Bone marrow (tissue), 2 donors: ENCODE data around the gene ZNF865.

ENCODE experiments used
- DNase-seq, 2 donors: peaks; one replicate each; lab custom pipeline; 2025; lab: John Stamatoyannopoulos, UW

The ZNF865 gene

DNA sequence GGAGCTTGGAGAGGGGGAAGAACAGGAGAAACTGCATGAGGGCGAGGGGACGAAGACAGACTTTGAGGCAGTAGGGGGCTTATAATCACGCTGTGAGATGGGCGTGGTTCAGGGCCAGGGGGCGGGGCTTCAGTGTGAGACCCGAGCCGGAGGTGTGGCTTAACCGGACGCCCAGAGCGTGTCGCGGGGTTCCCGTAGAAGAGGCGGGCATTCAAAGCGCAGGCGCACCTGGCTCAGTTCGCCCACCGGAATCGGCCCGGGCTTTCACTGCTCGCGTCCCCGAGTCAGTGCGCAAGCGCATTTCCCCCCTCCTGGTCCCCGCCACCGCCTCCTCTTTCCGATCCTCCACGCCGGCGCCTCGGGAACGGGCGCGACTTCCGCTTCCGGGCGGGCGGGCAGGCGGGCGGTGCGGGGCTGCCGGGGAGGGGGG is 225 bp upstream of the ZNF865 start:
- DNase-seq, result peak; percentile 85 to 89

DNA sequence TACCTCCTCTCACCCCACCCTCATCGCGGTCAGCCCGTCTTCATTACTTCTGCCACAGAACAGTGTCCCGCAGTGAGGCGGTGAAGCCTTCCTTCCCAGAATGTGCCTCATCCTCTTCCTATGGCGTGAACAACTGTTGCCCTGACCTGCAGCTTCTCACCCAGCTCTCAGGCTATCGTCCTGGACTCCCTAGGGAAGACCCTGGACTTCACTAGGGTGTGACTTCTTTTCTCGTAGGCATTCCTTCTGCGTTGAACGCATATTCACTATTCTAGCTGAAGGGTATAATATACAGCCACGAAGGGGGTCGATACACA is 982 bp downstream of the ZNF865 start:
- no peak for DNase-seq

GRCh38 chr19:55606817-55607216 is 1.4 kb downstream of the ZNF865 start:
- no peak for DNase-seq

DNA sequence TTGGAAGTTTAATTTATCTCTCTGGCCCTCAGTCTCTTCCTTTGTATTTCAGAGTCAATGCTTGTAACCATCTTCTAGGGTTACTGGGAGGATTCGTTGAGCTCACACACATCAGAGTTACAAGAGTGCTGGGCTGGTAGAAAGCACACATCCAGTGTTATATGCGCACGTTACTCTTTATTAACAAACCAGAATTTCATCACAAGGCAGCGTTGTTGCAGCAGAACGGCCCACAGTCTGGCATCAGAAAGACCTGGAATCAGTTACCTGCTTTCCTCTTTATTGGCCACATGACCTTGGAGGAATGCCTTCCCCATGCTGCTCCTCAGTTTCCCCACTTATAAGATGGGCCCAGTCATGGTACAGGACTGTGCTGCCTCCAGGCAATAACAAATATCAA is 3.9 kb downstream of the ZNF865 start:
- no peak for DNase-seq

DNA sequence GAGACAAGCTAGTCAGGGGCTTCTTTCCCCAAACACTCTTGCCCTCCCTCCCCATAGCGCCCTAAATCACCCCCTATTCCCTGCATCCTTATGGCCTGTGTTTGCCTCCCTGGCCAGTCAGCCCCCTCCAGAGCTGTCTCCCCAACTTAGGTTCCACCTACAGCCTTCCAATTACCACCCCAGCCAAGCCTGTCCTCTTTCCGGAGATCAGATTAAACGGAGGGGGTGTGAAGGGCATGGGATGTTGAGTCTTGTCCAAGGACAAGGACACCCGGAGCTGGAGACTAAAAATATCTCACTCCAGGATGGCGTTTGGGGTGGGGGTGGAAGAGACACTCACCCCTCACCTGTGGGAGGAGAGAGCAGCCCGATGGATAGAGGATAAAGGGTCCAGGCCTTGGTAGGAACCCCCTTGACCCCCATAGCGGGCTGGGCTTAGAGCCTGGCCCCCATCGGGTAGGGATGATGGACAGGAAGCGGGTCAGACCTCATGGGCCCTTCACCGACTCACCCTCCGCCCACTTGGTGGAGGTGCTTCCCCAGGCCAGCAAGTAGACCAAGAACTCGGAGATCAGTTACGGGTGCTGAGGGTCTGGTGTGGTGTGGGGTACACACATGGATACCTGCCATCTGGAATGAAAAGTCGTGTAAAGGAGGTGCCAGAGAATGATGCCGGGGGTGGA is 6.0 kb downstream of the ZNF865 start:
- no peak for DNase-seq

DNA sequence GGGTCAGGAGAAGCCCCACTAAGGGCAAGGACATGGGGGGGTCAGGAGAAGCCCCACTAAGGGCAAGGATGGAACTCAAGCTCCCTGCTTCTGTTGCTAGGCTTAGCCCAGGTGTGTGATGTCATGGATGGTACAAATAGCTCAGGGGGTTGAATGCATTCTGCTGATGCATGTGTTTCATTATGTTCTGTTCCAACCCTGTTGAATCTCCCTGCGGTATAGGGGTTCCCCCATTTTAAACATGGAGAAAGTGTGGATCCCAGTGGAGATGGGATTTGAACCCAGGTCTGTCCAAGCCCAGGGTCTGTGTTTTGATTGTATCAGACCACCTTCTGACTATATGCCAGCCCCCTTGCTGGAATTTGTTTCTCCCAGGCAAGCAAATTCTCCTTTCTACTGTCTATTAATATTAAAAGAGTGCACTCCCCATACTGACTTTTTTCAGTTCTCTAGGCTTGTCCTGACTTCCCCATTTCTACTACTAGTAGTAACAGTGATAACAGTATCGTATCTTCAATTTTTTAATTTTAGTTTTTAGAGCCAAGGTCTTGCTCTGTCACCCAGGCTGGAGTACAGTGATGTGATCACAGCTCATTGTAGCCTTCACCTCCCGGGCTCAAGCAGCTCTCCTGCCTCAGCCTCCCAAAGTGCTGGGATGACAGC is 6.7 kb downstream of the ZNF865 start:
- no peak for DNase-seq

GRCh38 chr19:55613396-55613795 is 7.9 kb downstream of the ZNF865 start:
- no peak for DNase-seq

DNA sequence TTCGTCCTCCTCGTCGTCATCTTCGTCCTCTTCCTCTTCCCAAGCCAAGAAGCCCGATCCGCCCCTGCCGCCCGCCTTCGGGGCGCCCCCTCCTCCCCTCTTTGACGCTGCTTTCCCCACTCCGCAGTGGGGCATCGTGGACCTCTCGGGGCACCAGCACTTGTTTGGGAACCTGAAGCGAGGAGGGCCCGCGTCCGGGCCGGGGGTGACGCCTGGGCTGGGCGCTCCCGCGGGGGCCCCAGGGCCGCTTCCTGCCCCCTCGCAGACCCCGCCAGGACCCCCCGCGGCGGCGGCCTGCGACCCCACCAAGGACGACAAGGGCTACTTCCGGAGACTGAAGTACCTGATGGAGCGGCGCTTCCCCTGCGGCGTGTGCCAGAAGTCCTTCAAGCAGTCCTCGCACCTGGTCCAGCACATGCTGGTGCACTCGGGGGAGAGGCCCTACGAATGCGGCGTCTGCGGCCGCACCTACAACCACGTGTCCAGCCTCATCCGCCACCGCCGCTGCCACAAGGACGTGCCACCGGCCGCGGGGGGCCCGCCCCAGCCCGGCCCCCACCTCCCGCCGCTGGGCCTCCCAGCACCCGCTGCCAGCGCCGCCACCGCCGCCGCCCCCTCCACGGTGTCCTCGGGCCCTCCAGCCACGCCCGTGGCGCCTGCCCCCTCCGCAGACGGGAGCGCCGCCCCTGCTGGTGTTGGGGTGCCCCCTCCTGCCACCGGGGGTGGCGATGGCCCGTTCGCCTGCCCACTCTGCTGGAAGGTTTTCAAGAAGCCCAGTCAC is 8.7 kb downstream of the ZNF865 start:
- no peak for DNase-seq

DNA sequence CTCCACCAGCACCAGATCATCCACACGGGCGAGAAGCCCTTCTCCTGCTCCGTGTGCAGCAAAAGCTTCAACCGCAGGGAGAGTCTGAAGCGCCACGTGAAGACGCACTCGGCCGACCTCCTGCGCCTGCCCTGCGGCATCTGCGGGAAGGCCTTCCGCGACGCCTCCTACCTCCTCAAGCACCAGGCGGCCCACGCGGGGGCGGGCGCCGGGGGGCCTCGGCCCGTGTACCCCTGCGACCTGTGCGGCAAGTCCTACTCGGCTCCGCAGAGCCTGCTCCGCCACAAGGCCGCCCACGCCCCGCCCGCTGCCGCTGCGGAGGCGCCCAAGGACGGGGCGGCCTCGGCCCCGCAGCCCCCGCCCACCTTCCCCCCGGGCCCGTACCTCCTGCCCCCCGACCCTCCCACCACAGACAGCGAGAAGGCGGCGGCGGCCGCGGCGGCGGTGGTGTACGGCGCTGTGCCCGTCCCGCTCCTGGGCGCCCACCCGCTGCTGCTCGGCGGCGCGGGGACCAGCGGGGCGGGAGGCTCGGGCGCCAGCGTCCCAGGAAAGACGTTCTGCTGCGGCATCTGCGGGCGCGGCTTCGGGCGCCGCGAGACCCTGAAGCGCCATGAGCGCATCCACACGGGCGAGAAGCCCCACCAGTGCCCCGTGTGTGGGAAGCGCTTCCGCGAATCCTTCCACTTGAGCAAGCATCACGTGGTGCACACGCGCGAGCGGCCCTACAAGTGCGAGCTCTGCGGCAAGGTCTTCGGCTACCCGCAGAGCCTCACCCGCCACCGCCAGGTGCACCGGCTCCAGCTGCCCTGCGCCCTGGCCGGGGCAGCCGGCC is 9.5 kb downstream of the ZNF865 start:
- DNase-seq, result no peak

DNA sequence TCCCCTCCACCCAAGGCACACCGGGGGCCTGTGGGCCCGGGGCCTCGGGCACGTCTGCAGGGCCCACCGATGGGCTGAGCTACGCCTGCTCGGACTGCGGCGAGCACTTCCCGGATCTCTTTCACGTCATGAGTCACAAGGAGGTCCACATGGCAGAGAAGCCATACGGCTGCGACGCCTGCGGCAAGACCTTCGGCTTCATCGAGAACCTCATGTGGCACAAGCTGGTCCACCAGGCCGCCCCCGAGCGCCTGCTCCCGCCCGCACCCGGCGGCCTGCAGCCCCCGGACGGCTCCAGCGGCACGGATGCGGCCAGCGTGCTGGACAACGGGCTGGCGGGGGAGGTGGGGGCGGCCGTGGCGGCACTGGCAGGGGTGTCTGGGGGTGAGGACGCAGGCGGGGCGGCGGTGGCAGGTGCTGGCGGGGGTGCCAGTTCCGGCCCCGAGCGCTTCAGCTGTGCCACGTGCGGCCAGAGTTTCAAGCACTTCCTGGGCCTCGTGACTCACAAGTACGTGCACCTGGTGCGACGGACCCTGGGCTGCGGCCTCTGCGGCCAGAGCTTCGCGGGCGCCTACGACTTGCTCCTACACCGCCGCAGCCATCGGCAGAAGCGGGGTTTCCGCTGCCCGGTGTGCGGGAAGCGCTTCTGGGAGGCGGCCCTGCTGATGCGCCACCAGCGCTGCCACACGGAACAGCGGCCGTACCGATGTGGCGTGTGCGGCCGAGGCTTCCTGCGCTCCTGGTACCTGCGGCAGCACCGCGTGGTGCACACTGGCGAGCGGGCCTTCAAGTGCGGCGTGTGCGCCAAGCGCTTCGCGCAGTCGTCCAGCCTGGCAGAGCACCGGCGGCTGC is 10.3 kb downstream of the ZNF865 start:
- DNase-seq, result no peak

DNA sequence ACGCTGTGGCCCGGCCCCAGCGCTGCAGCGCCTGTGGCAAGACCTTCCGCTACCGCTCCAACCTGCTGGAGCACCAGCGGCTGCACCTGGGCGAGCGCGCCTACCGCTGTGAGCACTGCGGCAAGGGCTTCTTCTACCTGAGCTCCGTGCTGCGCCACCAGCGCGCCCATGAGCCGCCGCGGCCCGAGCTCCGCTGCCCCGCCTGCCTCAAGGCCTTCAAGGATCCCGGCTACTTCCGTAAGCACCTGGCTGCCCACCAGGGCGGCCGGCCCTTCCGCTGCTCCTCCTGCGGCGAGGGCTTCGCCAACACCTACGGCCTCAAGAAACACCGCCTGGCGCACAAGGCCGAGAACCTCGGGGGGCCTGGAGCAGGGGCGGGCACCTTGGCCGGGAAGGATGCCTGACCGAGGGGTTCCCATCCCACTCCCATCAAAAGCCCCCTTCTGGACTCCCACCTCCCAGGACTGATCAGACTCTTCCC is 11.0 kb downstream of the ZNF865 start:
- no peak for DNase-seq

- DNase-seq, result no peak
Measured at GRCh38 chr19:55617426-55617825, 12.0 kb downstream of the ZNF865 start.

DNA sequence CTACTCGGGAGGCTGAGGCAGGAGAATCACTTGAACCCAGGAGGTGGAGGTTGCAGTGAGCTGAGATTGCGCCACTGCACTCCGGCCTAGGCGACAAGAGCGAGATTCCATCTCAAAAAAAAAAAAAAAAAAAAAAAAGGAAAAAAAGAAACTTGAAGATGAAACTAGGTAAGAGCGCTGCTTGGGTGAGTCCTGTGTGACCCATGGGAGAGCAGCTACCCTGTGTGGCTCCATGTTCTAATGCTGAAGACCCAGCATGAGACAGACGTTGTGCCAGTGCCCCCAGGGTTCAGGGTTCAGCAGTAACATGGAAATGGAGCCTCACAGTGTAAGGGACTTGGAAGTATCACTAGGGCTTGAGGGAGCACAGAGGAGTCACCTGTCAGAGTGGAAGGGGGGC is 13.0 kb downstream of the ZNF865 start:
- DNase-seq, result no peak

- no peak for DNase-seq
Measured at GRCh38 chr19:55619286-55619685, 13.8 kb downstream of the ZNF865 start.

DNA sequence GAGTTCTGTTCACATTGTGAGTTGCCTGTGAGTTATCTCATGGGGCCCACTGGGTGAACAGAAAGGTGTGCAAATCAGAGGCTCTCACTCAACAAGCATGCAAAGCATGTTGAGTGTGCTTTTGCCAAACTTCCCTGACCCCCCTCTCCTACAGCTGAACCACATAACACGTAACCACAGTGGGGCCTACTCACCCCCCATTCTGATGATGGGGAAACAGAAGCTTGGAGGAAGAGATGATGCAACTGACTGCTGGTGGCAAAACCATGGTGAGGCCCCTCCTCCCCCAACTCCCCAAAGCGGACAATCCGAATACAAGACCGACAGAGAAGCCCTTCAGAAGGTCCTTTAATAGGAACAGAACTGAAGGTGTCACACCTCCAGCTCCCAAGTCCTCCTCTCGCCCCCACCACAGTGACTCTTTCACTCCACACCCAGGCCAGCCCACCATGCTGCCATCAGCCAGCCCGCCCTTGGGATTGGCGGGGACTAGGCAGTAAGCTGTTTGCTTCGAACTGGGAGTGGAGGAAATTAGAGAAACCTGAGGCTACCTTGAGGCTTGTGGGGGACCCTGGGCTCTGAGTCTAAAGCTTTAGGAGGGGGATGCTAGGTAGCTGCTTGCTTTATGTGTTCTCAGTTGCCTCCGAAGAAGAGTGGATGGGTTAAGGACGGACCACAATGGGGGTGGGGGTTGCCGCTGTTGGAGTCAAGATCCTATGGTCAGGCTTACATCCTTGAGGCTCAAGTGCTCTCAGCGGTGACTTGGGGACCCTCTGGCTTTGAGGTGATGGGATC is 15.2 kb downstream of the ZNF865 start:
- peak in 1 of 2 donors; percentile 13 for DNase-seq

GRCh38 chr19:55621205-55621672 is 15.8 kb downstream of the ZNF865 start:
- no peak for DNase-seq

DNA sequence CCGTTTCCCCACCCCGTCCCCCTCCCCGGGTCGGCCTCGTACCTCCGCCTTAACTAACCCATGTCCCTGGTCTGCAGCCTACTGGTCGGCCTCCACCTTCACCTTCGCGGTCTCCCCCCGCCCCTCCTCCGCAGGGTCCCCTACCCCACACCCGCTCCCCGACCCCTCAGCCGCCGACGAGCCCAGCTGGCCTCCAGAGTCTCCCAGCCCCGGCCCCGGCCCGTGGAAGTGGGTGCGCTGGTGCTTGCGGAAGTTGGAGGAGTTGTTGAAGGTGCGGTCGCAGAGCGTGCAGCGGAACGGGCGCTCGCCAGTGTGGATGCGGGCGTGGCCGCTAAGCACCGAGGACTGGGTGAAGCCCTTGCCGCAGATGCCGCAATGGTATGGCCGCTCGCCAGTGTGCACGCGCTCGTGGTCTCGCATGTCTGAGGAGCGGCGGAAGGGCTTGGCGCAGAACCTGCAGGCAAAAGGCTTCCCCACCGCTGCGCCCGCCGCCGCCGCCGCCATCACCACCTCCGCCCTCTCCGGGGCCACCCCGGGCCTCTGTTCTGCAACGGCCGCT is 16.3 kb downstream of the ZNF865 start:
- no peak for DNase-seq

DNA sequence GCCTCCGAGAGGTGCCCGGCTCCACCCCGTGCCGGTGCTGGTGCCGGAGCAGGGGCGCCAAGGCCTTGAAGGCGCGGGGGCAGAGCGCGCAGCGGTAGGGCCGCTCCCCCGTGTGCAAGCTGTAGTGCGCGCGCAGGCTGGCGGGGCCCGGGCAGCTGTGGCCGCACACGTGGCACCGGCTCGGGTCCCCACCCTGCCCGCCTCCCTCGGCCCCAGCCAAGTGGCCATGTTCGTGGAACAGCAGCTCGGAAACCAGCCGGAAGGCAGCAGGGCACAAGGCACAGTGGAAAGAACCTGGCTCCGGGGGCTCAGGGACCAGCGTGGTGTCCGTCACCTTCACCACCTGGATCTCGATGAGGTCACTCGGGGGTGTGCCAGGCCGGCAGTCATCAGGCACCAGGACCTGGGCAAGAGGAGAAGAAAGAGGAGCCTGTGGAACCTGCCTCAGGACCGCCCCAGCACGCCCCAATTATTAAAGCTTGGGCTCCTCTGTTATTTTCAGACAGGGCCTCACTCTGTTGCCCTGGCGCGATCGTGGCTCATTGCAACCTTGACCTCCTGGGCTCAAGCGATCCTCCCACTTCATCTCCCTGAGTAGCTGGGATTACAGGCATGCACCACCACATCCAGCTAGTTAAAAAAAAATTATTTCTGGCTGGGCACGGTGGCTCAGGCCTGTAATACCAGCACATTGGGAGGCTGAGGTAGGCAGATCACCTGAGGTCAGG is 17.0 kb downstream of the ZNF865 start:
- DNase-seq, result no peak

DNA sequence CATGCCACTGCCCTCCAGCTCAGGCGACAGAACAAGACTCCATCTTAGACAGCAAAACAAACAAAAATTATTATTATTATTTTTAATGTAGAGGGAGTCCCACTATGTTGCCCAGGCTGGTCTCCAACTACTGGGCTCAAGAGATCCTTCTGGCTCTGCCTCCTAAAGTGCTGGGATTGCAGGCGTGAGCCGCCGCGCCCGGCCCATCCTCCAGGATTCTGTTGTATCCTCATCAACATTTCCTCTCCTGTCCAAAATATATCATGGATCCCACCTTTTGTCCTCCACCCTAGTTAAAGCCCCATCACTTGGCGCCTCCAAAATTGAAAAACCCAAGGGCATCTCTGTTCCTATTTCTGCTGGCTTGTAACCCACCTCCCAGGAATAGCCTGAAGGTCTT is 17.7 kb downstream of the ZNF865 start:
- DNase-seq, result no peak
